GM12878 (cell line): ENCODE measurements around the gene PARD6B.

ENCODE experiments used
- CHD2 ChIP-seq: IDR thresholded peaks from 2 replicates; pipeline ENCODE4 v1.6.1; 2011; ENCODE audit warnings: low read depth, low read length, improper control_type of control experiment, borderline replicate concordance
- EP300 ChIP-seq, 2 experiments: fragments of 150-350 bp in 1 of 2; IDR thresholded peaks; 2 replicates each; pipeline ENCODE4 v1.6.1; 2011 to 2012; ENCODE audit warnings: low read depth in 2 of 2, low read length in 2 of 2, borderline replicate concordance in 1 of 2, improper control_type of control experiment in 1 of 2, inconsistent platforms in 1 of 2; ENCODE audit not compliant: control insufficient read depth in 1 of 2
- POLR2AphosphoS2 ChIP-seq: IDR thresholded peaks from 2 replicates; pipeline ENCODE4 v1.6.1; 2011; ENCODE audit warnings: low read depth, mild to moderate bottlenecking, low read length, improper control_type of control experiment, moderate library complexity
- RFX5 ChIP-seq: IDR thresholded peaks from 2 replicates; pipeline ENCODE4 v1.6.1; 2011; ENCODE audit warnings: low read depth, low read length, improper control_type of control experiment
- SP1 ChIP-seq: IDR thresholded peaks from one replicate; pipeline ENCODE4 v1.6.1; 2011; ENCODE audit warnings: low read depth, low read length

DNA sequence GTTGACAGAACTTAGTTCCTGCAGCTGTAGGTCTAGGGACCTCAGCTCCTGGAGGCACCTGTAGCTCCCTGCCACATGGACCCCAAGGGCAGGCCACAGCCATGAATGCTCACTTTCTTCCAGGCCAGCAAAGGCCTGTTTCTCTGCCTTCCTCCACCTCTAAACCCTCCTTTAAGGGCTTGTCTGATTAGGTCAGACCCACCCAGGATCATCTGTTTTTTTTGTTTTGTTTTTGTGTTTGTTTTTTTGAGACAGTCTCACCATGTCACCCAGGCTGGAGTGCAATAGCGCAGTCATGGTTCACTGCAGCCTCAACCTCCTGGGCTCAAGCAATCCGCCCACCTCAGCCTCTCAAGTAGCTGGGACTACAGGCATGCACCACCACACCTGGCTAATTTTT is 52.0 kb downstream of the PARD6B start:
- TF ChIP-seq EP300 (IDR thresholded peaks at IDR 0.05; ENCODE audit: borderline replicate concordance in 1 of 2, control insufficient read depth in 1 of 2, low read depth in 2 of 2, low read length in 2 of 2) (no peak), CHD2 (no peak), SP1 (no peak), RFX5 (no peak), POLR2AphosphoS2 (no peak)
